Ascending aorta (tissue), 2 donors: Measurements from ENCODE around the gene MEF2A. TPM values are rescaled to one million over a fixed set of nuclear protein-coding genes. Genes with fewer than 3 reads are reported as not detected.

Experiments used
- DNase-seq, 2 donors: peaks; one replicate each; pipeline ENCODE4 v3.0.0-alpha.2; 2019; ENCODE audit warnings: low spot score in 2 of 2
- H3K27ac ChIP-seq, 2 donors: fragments of 200-600 bp; sonication (generic); one replicate each; pipeline ENCODE4 v1.5.1; 2016 to 2017; ENCODE audit warnings: mild to moderate bottlenecking in 1 of 2
- H3K27me3 ChIP-seq: fragments of 200-600 bp; sonication (generic); one replicate; pipeline ENCODE4 v1.5.1; 2017
- H3K36me3 ChIP-seq, 2 donors: fragments of 200-600 bp; sonication (generic); one replicate each; pipeline ENCODE4 v1.5.1; 2016
- H3K4me1 ChIP-seq, 2 donors: fragments of 200-600 bp; sonication (generic); one replicate each; pipeline ENCODE4 v1.5.1; 2016 to 2017; ENCODE audit warnings: mild to moderate bottlenecking in 1 of 2
- H3K4me3 ChIP-seq, 2 donors: fragments of 200-600 bp; sonication (generic); one replicate each; pipeline ENCODE4 v1.5.1; 2016 to 2017; ENCODE audit warnings: mild to moderate bottlenecking in 1 of 2
- H3K9me3 ChIP-seq, 2 donors: fragments of 200-600 bp; sonication (generic); one replicate each; pipeline ENCODE4 v1.5.1; 2016
- CTCF ChIP-seq, 3 experiments: fragments of 200-600 bp in 2 of 3; fragments of 450-650 bp in 1 of 3; sonication (generic) in 2 of 3; IDR thresholded peaks; one replicate each; pipeline ENCODE4 v1.5.1; 2016 to 2019; ENCODE audit warnings: antibody characterized with exemption in 3 of 3, mild to moderate bottlenecking in 1 of 3, moderate library complexity in 1 of 3
- intact Hi-C: fragments of 100-400 bp; cut with DNase I; formaldehyde crosslinking; loops from one replicate; pipeline ENCODE4 v1.15.1; 2023
- total RNA-seq: library from RNA; depleted of rRNA; stranded (reverse); fragments of >200 nt; gene quantifications from one replicate; pipeline ENCODE4 v1.1.0, GENCODE V29; 2016

The MEF2A gene
- total RNA-seq, 1 donor from 2014 or later: 99.4 TPM

- Histone ChIP-seq H3K4me1 (no peaks in the 10 kb centered on the region), H3K36me3 (no peaks in the 10 kb centered on the region), H3K27me3 (no peaks in the 10 kb centered on the region), H3K9me3 (no peaks in the 10 kb centered on the region), H3K27ac (no peak overlapping the region), H3K4me3 (no peak overlapping the region)
- no peak for TF ChIP-seq CTCF (IDR thresholded peaks at IDR 0.05)
- intact Hi-C loops: no loop called here
- no peak for DNase-seq
Measured at GRCh38 chr15:99556011-99556410, 9.8 kb upstream of the MEF2A start.

GRCh38 chr15:99556578-99556977 is 9.2 kb upstream of the MEF2A start:
- Histone ChIP-seq H3K27ac (no peak overlapping the region), H3K4me3 (no peak overlapping the region), H3K36me3 (no peaks in the 10 kb centered on the region), H3K9me3 (no peaks in the 10 kb centered on the region), H3K27me3 (no peaks in the 10 kb centered on the region), H3K4me1 (no peaks in the 10 kb centered on the region)
- TF ChIP-seq CTCF (IDR thresholded peaks at IDR 0.05): no peak
- intact Hi-C loops: no loop called here
- no peak for DNase-seq

- H3K27me3 ChIP-seq: no peaks in the 10 kb centered on the region
- no peak overlapping the region for H3K4me3 ChIP-seq
- H3K9me3 ChIP-seq: no peaks in the 10 kb centered on the region
- no peaks in the 10 kb centered on the region for H3K4me1 ChIP-seq
- intact Hi-C loops: no loop called here
- TF ChIP-seq CTCF (IDR thresholded peaks at IDR 0.05): no peak
- H3K36me3 ChIP-seq: no peaks in the 10 kb centered on the region
- no peak overlapping the region for H3K27ac ChIP-seq
- DNase-seq: no peak
Measured at GRCh38 chr15:99558084-99558483, 7.7 kb upstream of the MEF2A start.

- Histone ChIP-seq H3K9me3 (no peaks in the 10 kb centered on the region), H3K4me3 (no peak overlapping the region), H3K27me3 (no peaks in the 10 kb centered on the region), H3K36me3 (no peaks in the 10 kb centered on the region), H3K27ac (no peak overlapping the region), H3K4me1 (no peaks in the 10 kb centered on the region)
- intact Hi-C loops: no loop called here
- DNase-seq: no peak
- no peak for TF ChIP-seq CTCF (IDR thresholded peaks at IDR 0.05)
Measured at GRCh38 chr15:99558571-99558970, 7.2 kb upstream of the MEF2A start.

GRCh38 chr15:99561476-99562230 is 4.1 kb upstream of the MEF2A start:
- no peak for TF ChIP-seq CTCF (IDR thresholded peaks at IDR 0.05)
- Histone ChIP-seq H3K27ac (no peak overlapping the region), H3K4me3 (no peak overlapping the region), H3K4me1 (peaks cover 2 to 13% of the 10 kb centered on the region in 2 donors), H3K9me3 (no peaks in the 10 kb centered on the region), H3K36me3 (no peaks in the 10 kb centered on the region), H3K27me3 (no peaks in the 10 kb centered on the region)
- intact Hi-C loops: no loop called here
- no peak for DNase-seq
